ENCODE results near the gene ASB13.

ASB13 gene

GRCh38 chr10:5606321-5606720 lies 60.1 kb downstream of the ASB13 start:
- no peak for DNase-seq (ENCODE audit: extremely low read depth, insufficient read length)
- Histone ChIP-seq H3K27me3 (replicated peaks; ENCODE audit: control insufficient read depth, insufficient read depth, low read length) (peaks cover 1% of the 10 kb centered on the region), H3K4me3 (replicated peaks; ENCODE audit: low read depth, low read length) (no peak overlapping the region), H3K36me3 (ENCODE audit: control insufficient read depth, insufficient read depth, low read length) (no peaks in the 10 kb centered on the region)
- no peak for TF ChIP-seq CTCF (IDR thresholded peaks at IDR 0.05; ENCODE audit: insufficient read depth, low read length, poor library complexity, severe bottlenecking)

GRCh38 chr10:5604961-5605360 lies 61.4 kb downstream of the ASB13 start:
- no peak for DNase-seq (ENCODE audit: extremely low read depth, insufficient read length)
- Histone ChIP-seq H3K27me3 (replicated peaks; ENCODE audit: control insufficient read depth, insufficient read depth, low read length) (peaks cover 1% of the 10 kb centered on the region), H3K4me3 (replicated peaks; ENCODE audit: low read depth, low read length) (no peak overlapping the region), H3K36me3 (ENCODE audit: control insufficient read depth, insufficient read depth, low read length) (no peaks in the 10 kb centered on the region)
- TF ChIP-seq CTCF (IDR thresholded peaks at IDR 0.05; ENCODE audit: insufficient read depth, low read length, poor library complexity, severe bottlenecking) = no peak

- Histone ChIP-seq H3K4me3 (replicated peaks; ENCODE audit: low read depth, low read length) (no peak overlapping the region), H3K27me3 (replicated peaks; ENCODE audit: control insufficient read depth, insufficient read depth, low read length) (peaks cover 1% of the 10 kb centered on the region; the same call in 1 of the 2 replicates), H3K36me3 (ENCODE audit: control insufficient read depth, insufficient read depth, low read length) (no peaks in the 10 kb centered on the region)
- no peak for DNase-seq (ENCODE audit: extremely low read depth, insufficient read length)
- no peak for TF ChIP-seq CTCF (IDR thresholded peaks at IDR 0.05; ENCODE audit: insufficient read depth, low read length, poor library complexity, severe bottlenecking)
Measured at GRCh38 chr10:5604236-5604925, 62.0 kb downstream of the ASB13 start.

GRCh38 chr10:5603848-5604170 lies 62.6 kb downstream of the ASB13 start:
- no peak for TF ChIP-seq CTCF (IDR thresholded peaks at IDR 0.05; ENCODE audit: insufficient read depth, low read length, poor library complexity, severe bottlenecking)

GRCh38 chr10:5603091-5603847 lies 63.1 kb downstream of the ASB13 start:
- no peak for DNase-seq (ENCODE audit: extremely low read depth, insufficient read length)
- Histone ChIP-seq H3K4me3 (replicated peaks; ENCODE audit: low read depth, low read length) (no peak overlapping the region), H3K27me3 (replicated peaks; ENCODE audit: control insufficient read depth, insufficient read depth, low read length) (peaks cover 1% of the 10 kb centered on the region; the same call in 1 of the 2 replicates), H3K36me3 (ENCODE audit: control insufficient read depth, insufficient read depth, low read length) (no peaks in the 10 kb centered on the region)
- no peak for TF ChIP-seq CTCF (IDR thresholded peaks at IDR 0.05; ENCODE audit: insufficient read depth, low read length, poor library complexity, severe bottlenecking)

More at GRCh38 chr10:5603848-5604170, 62.6 kb downstream of the ASB13 start:
- DNase-seq (ENCODE audit: extremely low read depth, insufficient read length) = no peak
- H3K27me3 ChIP-seq (replicated peaks; ENCODE audit: control insufficient read depth, insufficient read depth, low read length) = peaks cover 1% of the 10 kb centered on the region; the same call in 1 of the 2 replicates
- H3K4me3 ChIP-seq (replicated peaks; ENCODE audit: low read depth, low read length) = no peak overlapping the region
- H3K36me3 ChIP-seq (ENCODE audit: control insufficient read depth, insufficient read depth, low read length) = no peaks in the 10 kb centered on the region

Measured in GM06990 (cell line).